Central memory CD8-positive, alpha-beta T cell (primary cell): Measurements from ENCODE around the gene F13B.
"Not testable (repeated sequence)": the region's sequence is repeated elsewhere in the genome, so short reads cannot be mapped to it uniquely, and the experiment has no call there.

Source experiments
- ATAC-seq: fragments of 150-1000 bp; cut with Tn5 transposase; replicated peaks from 2 replicates; pipeline ENCODE4 v1.10.0; 2022; ENCODE audit warnings: mild to moderate bottlenecking, moderate FRiP score, moderate number of reproducible peaks; ENCODE audit not compliant: poor library complexity, severe bottlenecking; ENCODE audit errors: extremely low read depth
- DNase-seq, 2 donors: peaks; one replicate each; pipeline ENCODE4 v3.0.0; 2021; ENCODE audit warnings: low spot score in 2 of 2
- H3K27ac Mint-ChIP-seq: one replicate; pipeline ENCODE4 v1.8.0; 2022; ENCODE audit warnings: low read depth, mild to moderate bottlenecking, moderate library complexity, mixed read lengths
- H3K27me3 Mint-ChIP-seq: one replicate; pipeline ENCODE4 v1.8.0; 2022; ENCODE audit warnings: mixed read lengths
- H3K36me3 Mint-ChIP-seq: one replicate; pipeline ENCODE4 v1.8.0; 2022; ENCODE audit warnings: mild to moderate bottlenecking, moderate library complexity, mixed read lengths; ENCODE audit not compliant: insufficient read depth
- H3K4me1 Mint-ChIP-seq: one replicate; pipeline ENCODE4 v1.8.0; 2022; ENCODE audit warnings: mixed read lengths
- H3K4me3 Mint-ChIP-seq: one replicate; pipeline ENCODE4 v1.8.0; 2022; ENCODE audit warnings: mild to moderate bottlenecking, moderate library complexity, mixed read lengths
- H3K9me3 Mint-ChIP-seq: one replicate; pipeline ENCODE4 v1.8.0; 2022; ENCODE audit warnings: mixed read lengths

The F13B gene

GRCh38 chr1:197034631-197035339, 32.3 kb downstream of the F13B start:
- peaks cover 29% of the 10 kb centered on the region for H3K27me3 Mint-ChIP-seq
- not testable (repeated sequence) for DNase-seq, H3K4me3 Mint-ChIP-seq

GRCh38 chr1:197029749-197030148, 37.3 kb downstream of the F13B start:
- no peak overlapping the region for H3K27ac Mint-ChIP-seq
- H3K4me1 Mint-ChIP-seq: no peaks in the 10 kb centered on the region
- ATAC-seq (no peak), DNase-seq (no peak)
- no peak overlapping the region for H3K4me3 Mint-ChIP-seq
- H3K9me3 Mint-ChIP-seq: no peaks in the 10 kb centered on the region
- H3K36me3 Mint-ChIP-seq: no peaks in the 10 kb centered on the region
- peaks cover 6% of the 10 kb centered on the region for H3K27me3 Mint-ChIP-seq

More at GRCh38 chr1:197034631-197035339, 32.3 kb downstream of the F13B start:
- not testable (repeated sequence) for ATAC-seq, H3K4me1 Mint-ChIP-seq, H3K9me3 Mint-ChIP-seq, H3K27ac Mint-ChIP-seq, H3K36me3 Mint-ChIP-seq

GRCh38 chr1:197027359-197027758, 39.7 kb downstream of the F13B start:
- no peaks in the 10 kb centered on the region for H3K9me3 Mint-ChIP-seq
- ATAC-seq (no peak), DNase-seq (no peak)
- H3K27me3 Mint-ChIP-seq: peaks cover under 1% of the 10 kb centered on the region
- H3K36me3 Mint-ChIP-seq: no peaks in the 10 kb centered on the region
- H3K4me1 Mint-ChIP-seq: no peaks in the 10 kb centered on the region
- H3K4me3 Mint-ChIP-seq: no peak overlapping the region
- H3K27ac Mint-ChIP-seq: no peak overlapping the region

DNA sequence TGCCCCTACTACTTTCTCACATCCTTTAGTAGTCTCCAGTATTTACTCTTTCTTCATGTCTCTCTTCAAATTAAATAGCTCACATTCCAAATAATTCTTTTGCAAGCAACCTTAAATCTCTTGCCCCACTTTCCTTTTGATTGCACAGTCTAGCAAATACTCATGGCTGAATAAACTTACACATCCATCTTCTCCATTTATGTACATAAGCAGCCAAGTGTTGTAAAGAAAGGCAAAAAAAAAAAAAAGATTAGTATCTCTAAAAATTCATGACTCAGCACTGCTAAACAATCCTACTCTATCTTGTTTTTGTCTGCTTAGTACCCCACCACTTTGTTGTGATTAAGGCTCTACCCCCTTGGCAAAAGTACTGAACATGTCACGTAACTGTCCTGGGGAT, 42.6 kb downstream of the F13B start:
- Mint-ChIP-seq H3K27me3 (peaks cover 17% of the 10 kb centered on the region), H3K4me3 (no peak overlapping the region), H3K27ac (no peak overlapping the region), H3K36me3 (no peaks in the 10 kb centered on the region), H3K9me3 (no peaks in the 10 kb centered on the region), H3K4me1 (no peaks in the 10 kb centered on the region)
- DNase-seq (no peak), ATAC-seq (no peak)

GRCh38 chr1:197021716-197022115, 45.3 kb downstream of the F13B start:
- H3K36me3 Mint-ChIP-seq: no peaks in the 10 kb centered on the region
- no peaks in the 10 kb centered on the region for H3K9me3 Mint-ChIP-seq
- ATAC-seq (no peak), DNase-seq (no peak)
- H3K4me3 Mint-ChIP-seq: no peak overlapping the region
- H3K27me3 Mint-ChIP-seq: peaks cover 17% of the 10 kb centered on the region
- H3K27ac Mint-ChIP-seq: no peak overlapping the region
- no peaks in the 10 kb centered on the region for H3K4me1 Mint-ChIP-seq

- Mint-ChIP-seq H3K9me3 (no peaks in the 10 kb centered on the region), H3K4me1 (no peaks in the 10 kb centered on the region)
Measured at GRCh38 chr1:197017558-197018146, 49.4 kb downstream of the F13B start.

GRCh38 chr1:197016751-197017150, 50.3 kb downstream of the F13B start:
- H3K27ac Mint-ChIP-seq: no peak overlapping the region
- no peaks in the 10 kb centered on the region for H3K36me3 Mint-ChIP-seq
- H3K27me3 Mint-ChIP-seq: peaks cover 10% of the 10 kb centered on the region
- DNase-seq (no peak), ATAC-seq (no peak)
- H3K9me3 Mint-ChIP-seq: peaks cover 2% of the 10 kb centered on the region
- H3K4me3 Mint-ChIP-seq: no peak overlapping the region
- no peaks in the 10 kb centered on the region for H3K4me1 Mint-ChIP-seq

More at GRCh38 chr1:197017558-197018146, 49.4 kb downstream of the F13B start:
- Mint-ChIP-seq H3K36me3 (no peaks in the 10 kb centered on the region), H3K27ac (no peak overlapping the region), H3K4me3 (no peak overlapping the region), H3K27me3 (peaks cover 17% of the 10 kb centered on the region)
- DNase-seq: no peak
- no peak for ATAC-seq

- Mint-ChIP-seq H3K4me1 (no peaks in the 10 kb centered on the region), H3K36me3 (no peaks in the 10 kb centered on the region), H3K27ac (no peak overlapping the region), H3K9me3 (peaks cover 5% of the 10 kb centered on the region), H3K27me3 (no peaks in the 10 kb centered on the region), H3K4me3 (no peak overlapping the region)
- no peak for DNase-seq
- ATAC-seq: no peak
Measured at GRCh38 chr1:197013234-197013633, 53.8 kb downstream of the F13B start.

DNA sequence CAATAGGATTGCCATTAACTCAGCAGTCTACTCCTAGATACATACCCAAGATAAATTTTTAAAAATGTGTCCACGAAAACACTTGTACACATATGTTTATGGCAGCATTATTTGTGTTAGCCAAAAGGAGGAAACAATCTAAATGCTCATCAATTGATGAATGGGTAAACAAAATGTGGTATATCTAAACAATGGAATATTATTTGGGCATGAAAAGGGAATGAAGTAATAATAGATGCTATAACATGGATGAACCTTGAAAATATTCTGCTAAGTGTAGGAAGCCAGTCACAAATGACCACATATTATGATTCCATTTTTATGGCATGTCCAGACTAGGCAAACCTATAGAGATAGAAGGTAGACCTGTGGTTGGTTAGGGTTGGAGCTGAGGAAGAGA, 55.4 kb downstream of the F13B start:
- no peaks in the 10 kb centered on the region for H3K27me3 Mint-ChIP-seq
- no peak overlapping the region for H3K27ac Mint-ChIP-seq
- no peak overlapping the region for H3K4me3 Mint-ChIP-seq
- no peaks in the 10 kb centered on the region for H3K4me1 Mint-ChIP-seq
- H3K36me3 Mint-ChIP-seq: no peaks in the 10 kb centered on the region
- peaks cover 5% of the 10 kb centered on the region for H3K9me3 Mint-ChIP-seq
- no peak for DNase-seq
- no peak for ATAC-seq

GRCh38 chr1:197008861-197009260, 58.2 kb downstream of the F13B start:
- Mint-ChIP-seq H3K4me3 (no peak overlapping the region), H3K27ac (no peak overlapping the region), H3K36me3 (no peaks in the 10 kb centered on the region), H3K27me3 (no peaks in the 10 kb centered on the region), H3K4me1 (no peaks in the 10 kb centered on the region), H3K9me3 (peaks cover 5% of the 10 kb centered on the region)
- ATAC-seq (no peak), DNase-seq (no peak)

- Mint-ChIP-seq H3K4me3 (no peak overlapping the region), H3K36me3 (no peaks in the 10 kb centered on the region), H3K27ac (no peak overlapping the region), H3K9me3 (no peaks in the 10 kb centered on the region), H3K27me3 (no peaks in the 10 kb centered on the region), H3K4me1 (no peaks in the 10 kb centered on the region)
- ATAC-seq: no peak
- DNase-seq: no peak
Measured at GRCh38 chr1:197003132-197003531, 63.9 kb downstream of the F13B start.

DNA sequence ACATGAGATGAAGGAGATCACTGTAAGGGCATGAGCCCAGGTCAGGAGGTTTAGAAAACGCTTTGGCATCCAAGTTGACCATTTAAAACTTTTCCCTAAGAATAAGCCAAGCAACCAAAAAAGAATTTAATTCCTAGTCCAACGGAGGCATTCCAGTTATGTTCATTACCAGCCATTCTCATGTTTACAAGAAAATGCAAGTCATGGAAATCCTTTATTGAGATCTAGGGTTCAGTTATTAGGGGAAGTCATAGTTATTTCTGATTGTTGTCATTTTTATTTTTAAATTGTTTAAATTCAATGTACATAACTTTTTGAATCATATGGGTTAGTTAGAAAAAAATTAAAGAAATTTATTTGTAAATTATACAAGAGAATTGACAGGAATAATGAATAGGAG, 65.2 kb downstream of the F13B start:
- no peak for DNase-seq
- no peaks in the 10 kb centered on the region for H3K36me3 Mint-ChIP-seq
- H3K9me3 Mint-ChIP-seq: no peaks in the 10 kb centered on the region
- no peak for ATAC-seq
- no peak overlapping the region for H3K4me3 Mint-ChIP-seq
- no peaks in the 10 kb centered on the region for H3K4me1 Mint-ChIP-seq
- no peak overlapping the region for H3K27ac Mint-ChIP-seq
- no peaks in the 10 kb centered on the region for H3K27me3 Mint-ChIP-seq

DNA sequence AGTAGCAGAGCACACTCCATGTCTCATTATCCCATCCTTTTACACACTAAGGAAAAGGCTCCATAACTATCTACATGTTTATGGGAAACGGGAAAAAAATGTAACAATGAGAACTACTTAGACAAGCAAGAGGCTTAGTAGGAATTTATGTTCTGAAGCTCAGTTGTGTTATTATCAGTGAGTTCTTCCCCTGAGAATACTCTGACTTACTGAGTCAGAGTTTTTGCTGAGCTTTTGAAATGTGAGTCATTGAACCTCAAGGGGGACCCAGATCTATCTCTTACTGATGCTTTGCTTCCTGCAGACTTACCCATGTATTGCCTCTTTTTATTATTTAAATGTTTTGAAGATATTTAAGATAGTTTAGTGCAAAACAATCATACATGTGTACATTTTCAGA, 69.6 kb downstream of the F13B start:
- ATAC-seq: no peak
- H3K9me3 Mint-ChIP-seq: no peaks in the 10 kb centered on the region
- no peak for DNase-seq
- no peaks in the 10 kb centered on the region for H3K27me3 Mint-ChIP-seq
- no peaks in the 10 kb centered on the region for H3K36me3 Mint-ChIP-seq
- no peak overlapping the region for H3K4me3 Mint-ChIP-seq
- no peaks in the 10 kb centered on the region for H3K4me1 Mint-ChIP-seq
- no peak overlapping the region for H3K27ac Mint-ChIP-seq
